Esophagus muscularis mucosa (tissue), 4 donors: ENCODE results near the gene SCAF11. TPM values are rescaled to one million over a fixed set of nuclear protein-coding genes. Genes with fewer than 3 reads are reported as not detected.

ENCODE experiments used
- DNase-seq: peaks from one replicate; pipeline ENCODE4 v3.0.0-alpha.2; 2017; ENCODE audit errors: extremely low spot score
- H3K27ac ChIP-seq, 4 donors: fragments of 200-600 bp; sonication (generic); replicated peaks in 1 of 4; 1 replicate in 3 of 4; 2 replicates in 1 of 4; pipeline ENCODE4 v1.5.1; 2016 to 2019; ENCODE audit warnings: mild to moderate bottlenecking in 1 of 4
- H3K27me3 ChIP-seq, 4 donors: fragments of 200-600 bp; sonication (generic); one replicate each; pipeline versions ENCODE4 v1.5.1 to v1.6.0; 2016 to 2019
- H3K36me3 ChIP-seq, 4 donors: fragments of 200-600 bp; sonication (generic); one replicate each; pipeline ENCODE4 v1.5.1; 2016 to 2019
- H3K4me1 ChIP-seq, 4 donors: fragments of 200-600 bp; sonication (generic); one replicate each; pipeline ENCODE4 v1.5.1; 2016 to 2019
- H3K4me3 ChIP-seq, 4 donors: fragments of 200-600 bp; sonication (generic); 1 replicate in 2 of 4; 2 replicates in 2 of 4; pipeline ENCODE4 v1.5.1; 2016 to 2019; ENCODE audit warnings: mild to moderate bottlenecking in 4 of 4, moderate library complexity in 1 of 4
- H3K9me3 ChIP-seq, 4 donors: fragments of 200-600 bp; sonication (generic); 1 replicate in 3 of 4; 2 replicates in 1 of 4; pipeline ENCODE4 v1.5.1; 2016 to 2019
- EP300 ChIP-seq: sonication (generic); formaldehyde crosslinking; IDR thresholded peaks from one replicate; pipeline ENCODE4 v1.6.1; 2017; ENCODE audit warnings: antibody characterized with exemption
- POLR2A ChIP-seq: fragments of 450-650 bp; IDR thresholded peaks from one replicate; pipeline ENCODE4 v1.6.1; 2017; ENCODE audit warnings: antibody characterized with exemption, moderate library complexity, mild to moderate bottlenecking, low read depth
- POLR2AphosphoS5 ChIP-seq, 2 donors: sonication (generic); formaldehyde crosslinking; IDR thresholded peaks; one replicate each; pipeline ENCODE4 v1.6.1; 2017; ENCODE audit warnings: antibody characterized with exemption in 2 of 2
- WGBS: methylation state at CpG from one replicate; pipeline ENCODE4 v1.1.5; 2018; 5-methylcytosine and 5-hydroxymethylcytosine counted together
- intact Hi-C: fragments of 100-400 bp; cut with DNase I; formaldehyde crosslinking; loops from one replicate; pipeline ENCODE4 v1.15.1; 2023
- total RNA-seq, 4 donors: library from RNA; depleted of rRNA; stranded (reverse); fragments of >200 nt; gene quantifications; one replicate each; pipeline versions ENCODE4 v1.1.0 to v1.2.1, GENCODE V29; 2016
- TF ChIP-seq, protein P1 (sequence below), 3 experiments: fragments of 200-600 bp in 2 of 3; fragments of 450-650 bp in 1 of 3; sonication (generic) in 2 of 3; IDR thresholded peaks; one replicate each; pipeline ENCODE4 v1.5.1; 2017 to 2019; ENCODE audit warnings: antibody characterized with exemption in 3 of 3, mild to moderate bottlenecking in 2 of 3, moderate library complexity in 1 of 3

The SCAF11 gene
- total RNA-seq, 4 donors from 2014 or later, result 117 to 150 (median 132) TPM

DNA sequence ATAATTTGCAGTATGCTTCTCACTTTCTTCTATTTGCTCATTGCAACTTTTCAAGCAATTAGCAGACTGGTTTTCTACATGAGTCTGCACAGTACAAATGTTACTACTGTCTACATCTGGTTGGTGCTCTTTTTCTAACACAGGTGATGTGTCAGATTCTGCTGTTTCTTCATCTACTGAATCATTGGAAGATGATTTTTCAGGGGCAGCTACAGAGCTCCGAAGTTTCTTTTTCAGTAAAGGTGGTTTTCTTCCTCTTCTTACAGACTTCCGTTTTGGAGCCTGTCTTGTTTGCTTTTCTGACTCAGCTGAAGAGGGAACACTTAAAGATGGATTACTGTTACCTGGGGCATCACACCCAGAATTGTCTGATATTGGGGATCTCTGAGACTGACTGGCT is 62.1 kb downstream of the SCAF11 start:
- Histone ChIP-seq H3K27me3 (no peaks in the 10 kb centered on the region), H3K27ac (no peak overlapping the region), H3K36me3 (peaks cover 35 to 95% (median 68%) of the 10 kb centered on the region in 4 donors), H3K4me3 (no peak overlapping the region), H3K4me1 (peaks cover 0 to 6% (median 5%) of the 10 kb centered on the region in 4 donors), H3K9me3 (no peaks in the 10 kb centered on the region)
- DNase-seq, result no peak
- intact Hi-C loops, result no loop called here
- TF ChIP-seq POLR2AphosphoS5 (IDR thresholded peaks at IDR 0.05) (no peak), POLR2A (no peak), EP300 (no peak)
- TF ChIP-seq, protein P1, sequence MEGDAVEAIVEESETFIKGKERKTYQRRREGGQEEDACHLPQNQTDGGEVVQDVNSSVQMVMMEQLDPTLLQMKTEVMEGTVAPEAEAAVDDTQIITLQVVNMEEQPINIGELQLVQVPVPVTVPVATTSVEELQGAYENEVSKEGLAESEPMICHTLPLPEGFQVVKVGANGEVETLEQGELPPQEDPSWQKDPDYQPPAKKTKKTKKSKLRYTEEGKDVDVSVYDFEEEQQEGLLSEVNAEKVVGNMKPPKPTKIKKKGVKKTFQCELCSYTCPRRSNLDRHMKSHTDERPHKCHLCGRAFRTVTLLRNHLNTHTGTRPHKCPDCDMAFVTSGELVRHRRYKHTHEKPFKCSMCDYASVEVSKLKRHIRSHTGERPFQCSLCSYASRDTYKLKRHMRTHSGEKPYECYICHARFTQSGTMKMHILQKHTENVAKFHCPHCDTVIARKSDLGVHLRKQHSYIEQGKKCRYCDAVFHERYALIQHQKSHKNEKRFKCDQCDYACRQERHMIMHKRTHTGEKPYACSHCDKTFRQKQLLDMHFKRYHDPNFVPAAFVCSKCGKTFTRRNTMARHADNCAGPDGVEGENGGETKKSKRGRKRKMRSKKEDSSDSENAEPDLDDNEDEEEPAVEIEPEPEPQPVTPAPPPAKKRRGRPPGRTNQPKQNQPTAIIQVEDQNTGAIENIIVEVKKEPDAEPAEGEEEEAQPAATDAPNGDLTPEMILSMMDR (IDR thresholded peaks at IDR 0.05), result no peak
- 85% methylated on average over 2 of the region's 2 CpGs for WGBS

GRCh38 chr12:45918818-45919217 is 71.6 kb downstream of the SCAF11 start:
- TF ChIP-seq, protein P1 (IDR thresholded peaks at IDR 0.05), result no peak
- TF ChIP-seq POLR2AphosphoS5 (IDR thresholded peaks at IDR 0.05), result no peak
- TF ChIP-seq POLR2A, result no peak
- TF ChIP-seq EP300, result no peak
- peaks cover 0 to 2% (median 0%) of the 10 kb centered on the region in 4 donors for H3K4me1 ChIP-seq
- 83% methylated on average over 3 of the region's 3 CpGs for WGBS
- intact Hi-C loops, result no loop called here
- H3K9me3 ChIP-seq, result no peaks in the 10 kb centered on the region
- no peaks in the 10 kb centered on the region for H3K27me3 ChIP-seq
- no peak overlapping the region for H3K27ac ChIP-seq
- H3K4me3 ChIP-seq, result no peak overlapping the region
- DNase-seq, result no peak
- H3K36me3 ChIP-seq, result peaks cover 20 to 58% (median 43%) of the 10 kb centered on the region in 4 donors

- no peak overlapping the region for H3K27ac ChIP-seq
- H3K4me3 ChIP-seq, result no peak overlapping the region
- intact Hi-C loops, result no loop called here
- H3K27me3 ChIP-seq, result no peaks in the 10 kb centered on the region
- TF ChIP-seq POLR2A (no peak), EP300 (no peak), POLR2AphosphoS5 (IDR thresholded peaks at IDR 0.05) (no peak)
- TF ChIP-seq, protein P1 (IDR thresholded peaks at IDR 0.05), result no peak
- DNase-seq, result no peak
- H3K36me3 ChIP-seq, result peaks cover 7 to 30% (median 15%) of the 10 kb centered on the region in 4 donors
- peaks cover 0 to 19% (median 12%) of the 10 kb centered on the region in 4 donors for H3K4me1 ChIP-seq
- H3K9me3 ChIP-seq, result no peaks in the 10 kb centered on the region
- WGBS, result 95% methylated on average over 2 of the region's 2 CpGs
Measured at GRCh38 chr12:45915405-45915804, 75.0 kb downstream of the SCAF11 start.

GRCh38 chr12:45914090-45914489 is 76.3 kb downstream of the SCAF11 start:
- intact Hi-C loops, result no loop called here
- no peak for DNase-seq
- WGBS, result no CpG with 5 or more reads among the region's 1 CpG
- Histone ChIP-seq H3K4me1 (peaks cover 0 to 30% (median 20%) of the 10 kb centered on the region in 4 donors), H3K4me3 (no peak overlapping the region), H3K27me3 (no peaks in the 10 kb centered on the region), H3K9me3 (no peaks in the 10 kb centered on the region), H3K27ac (no peak overlapping the region), H3K36me3 (peaks cover 6 to 24% (median 10%) of the 10 kb centered on the region in 4 donors)
- TF ChIP-seq POLR2A, result no peak
- TF ChIP-seq, protein P1 (IDR thresholded peaks at IDR 0.05), result no peak
- TF ChIP-seq EP300, result no peak
- no peak for TF ChIP-seq POLR2AphosphoS5 (IDR thresholded peaks at IDR 0.05)

- H3K36me3 ChIP-seq, result peaks cover 5 to 19% (median 8%) of the 10 kb centered on the region in 4 donors
- 42% methylated on average over 2 of the region's 2 CpGs for WGBS
- TF ChIP-seq POLR2A (no peak), POLR2AphosphoS5 (IDR thresholded peaks at IDR 0.05) (no peak), EP300 (no peak)
- TF ChIP-seq, protein P1 (IDR thresholded peaks at IDR 0.05), result no peak
Measured at GRCh38 chr12:45913631-45914030, 76.7 kb downstream of the SCAF11 start.

More at GRCh38 chr12:45913631-45914030, 76.7 kb downstream of the SCAF11 start:
- peaks cover 0 to 35% (median 25%) of the 10 kb centered on the region in 4 donors for H3K4me1 ChIP-seq
- H3K4me3 ChIP-seq, result no peak overlapping the region
- intact Hi-C loops, result no loop called here
- H3K9me3 ChIP-seq, result no peaks in the 10 kb centered on the region
- no peaks in the 10 kb centered on the region for H3K27me3 ChIP-seq
- no peak for DNase-seq
- H3K27ac ChIP-seq, result no peak overlapping the region
